GM12873 (cell line): ENCODE results near the gene RMC1.

Experiments used
- TF ChIP-seq, protein P1 (sequence below): IDR thresholded peaks from 2 replicates; pipeline ENCODE4 v1.5.1; 2012; ENCODE audit warnings: low read depth, mild to moderate bottlenecking, moderate library complexity, low read length, control low read depth; ENCODE audit not compliant: insufficient read depth; ENCODE audit errors: missing control alignments

RMC1 gene

DNA sequence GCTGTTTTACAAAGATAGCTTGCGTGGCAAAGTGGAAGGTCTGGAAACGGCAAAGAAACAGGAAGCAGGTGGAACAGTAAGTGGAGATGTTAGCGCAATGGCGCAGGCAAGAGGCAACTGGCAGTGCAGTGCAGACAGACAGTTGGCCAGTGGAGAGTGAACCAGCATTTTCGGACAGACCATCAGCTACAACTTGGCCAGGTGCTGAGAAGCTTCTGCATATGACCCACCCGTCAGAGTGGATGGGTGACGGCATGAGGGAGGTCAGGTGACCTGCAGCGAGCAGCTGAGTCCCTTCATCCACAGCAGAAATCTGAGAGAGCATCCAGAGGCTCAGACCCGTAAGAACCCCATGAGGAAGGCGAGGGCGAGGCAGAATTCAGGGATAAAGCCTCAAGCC, 49.2 kb downstream of the RMC1 start:
- TF ChIP-seq, protein P1, sequence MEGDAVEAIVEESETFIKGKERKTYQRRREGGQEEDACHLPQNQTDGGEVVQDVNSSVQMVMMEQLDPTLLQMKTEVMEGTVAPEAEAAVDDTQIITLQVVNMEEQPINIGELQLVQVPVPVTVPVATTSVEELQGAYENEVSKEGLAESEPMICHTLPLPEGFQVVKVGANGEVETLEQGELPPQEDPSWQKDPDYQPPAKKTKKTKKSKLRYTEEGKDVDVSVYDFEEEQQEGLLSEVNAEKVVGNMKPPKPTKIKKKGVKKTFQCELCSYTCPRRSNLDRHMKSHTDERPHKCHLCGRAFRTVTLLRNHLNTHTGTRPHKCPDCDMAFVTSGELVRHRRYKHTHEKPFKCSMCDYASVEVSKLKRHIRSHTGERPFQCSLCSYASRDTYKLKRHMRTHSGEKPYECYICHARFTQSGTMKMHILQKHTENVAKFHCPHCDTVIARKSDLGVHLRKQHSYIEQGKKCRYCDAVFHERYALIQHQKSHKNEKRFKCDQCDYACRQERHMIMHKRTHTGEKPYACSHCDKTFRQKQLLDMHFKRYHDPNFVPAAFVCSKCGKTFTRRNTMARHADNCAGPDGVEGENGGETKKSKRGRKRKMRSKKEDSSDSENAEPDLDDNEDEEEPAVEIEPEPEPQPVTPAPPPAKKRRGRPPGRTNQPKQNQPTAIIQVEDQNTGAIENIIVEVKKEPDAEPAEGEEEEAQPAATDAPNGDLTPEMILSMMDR: no peak

DNA sequence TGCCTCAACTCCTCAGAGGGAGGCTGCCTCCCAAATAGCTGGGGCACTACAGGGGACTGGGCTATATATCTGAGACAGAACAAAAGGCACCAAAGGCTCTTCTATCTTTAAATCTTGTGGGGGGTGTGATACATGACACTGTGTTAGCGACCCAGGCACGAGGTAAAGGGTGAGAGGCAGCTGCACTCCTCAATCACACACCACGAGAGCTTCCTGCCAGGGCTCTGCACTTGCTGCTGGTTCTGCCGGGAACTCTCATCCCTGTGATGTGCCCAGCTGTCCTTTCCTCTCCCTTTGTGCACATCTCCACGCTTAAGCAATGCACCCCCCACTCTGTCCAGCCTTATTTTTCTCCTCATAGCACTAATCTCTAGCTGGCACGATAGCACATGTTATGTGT, 50.6 kb downstream of the RMC1 start:
- TF ChIP-seq, protein P1: no peak

DNA sequence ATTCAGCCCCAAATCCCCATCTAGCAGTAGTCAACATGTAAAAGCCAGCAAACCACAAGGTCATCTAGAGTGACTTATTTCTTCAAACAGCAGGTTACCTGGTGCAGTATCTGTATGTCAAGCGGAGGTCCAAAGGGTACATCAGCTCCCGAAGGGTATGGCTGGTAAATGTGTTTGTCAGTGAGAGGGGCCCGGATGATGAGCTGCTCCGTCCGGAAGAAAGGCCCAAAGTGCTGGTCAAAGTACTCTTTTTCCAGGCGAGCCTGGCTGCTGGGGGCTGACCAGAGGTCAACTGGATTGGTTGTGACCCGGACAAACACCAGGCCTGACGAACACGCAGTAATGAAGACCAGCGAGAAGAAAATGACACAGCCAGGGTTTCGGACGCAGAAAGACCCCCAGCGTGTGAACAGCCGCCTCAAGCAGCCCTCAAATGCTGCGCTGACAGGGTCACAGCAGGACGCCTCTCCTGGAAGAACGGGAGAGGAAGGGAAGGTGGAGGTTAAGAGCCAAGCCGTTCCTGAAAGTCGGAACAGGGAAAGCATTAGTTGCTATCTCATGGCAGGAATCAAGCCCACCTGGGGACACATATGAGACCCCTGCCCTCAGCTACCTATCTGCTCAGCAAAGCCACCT, 53.0 kb downstream of the RMC1 start:
- TF ChIP-seq, protein P1: no peak

DNA sequence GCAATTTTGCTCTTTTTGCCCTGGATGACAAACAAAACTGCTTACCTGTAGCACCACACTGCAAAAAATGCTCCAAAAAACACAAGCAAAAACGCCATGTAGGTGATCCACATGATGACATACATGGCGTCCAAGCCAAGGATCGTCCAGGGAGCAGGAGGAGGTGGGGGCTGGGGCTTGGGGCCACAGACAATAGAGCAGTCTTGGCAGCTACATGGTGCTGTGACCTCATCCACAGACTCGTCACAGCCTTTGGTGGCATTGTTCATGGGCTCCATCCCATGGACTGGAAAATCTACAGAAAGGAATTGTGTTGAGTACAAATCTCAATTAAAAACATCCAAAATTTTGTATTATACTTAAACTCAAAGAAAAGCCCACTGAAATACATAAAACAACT, 56.9 kb downstream of the RMC1 start:
- TF ChIP-seq, protein P1: no peak

DNA sequence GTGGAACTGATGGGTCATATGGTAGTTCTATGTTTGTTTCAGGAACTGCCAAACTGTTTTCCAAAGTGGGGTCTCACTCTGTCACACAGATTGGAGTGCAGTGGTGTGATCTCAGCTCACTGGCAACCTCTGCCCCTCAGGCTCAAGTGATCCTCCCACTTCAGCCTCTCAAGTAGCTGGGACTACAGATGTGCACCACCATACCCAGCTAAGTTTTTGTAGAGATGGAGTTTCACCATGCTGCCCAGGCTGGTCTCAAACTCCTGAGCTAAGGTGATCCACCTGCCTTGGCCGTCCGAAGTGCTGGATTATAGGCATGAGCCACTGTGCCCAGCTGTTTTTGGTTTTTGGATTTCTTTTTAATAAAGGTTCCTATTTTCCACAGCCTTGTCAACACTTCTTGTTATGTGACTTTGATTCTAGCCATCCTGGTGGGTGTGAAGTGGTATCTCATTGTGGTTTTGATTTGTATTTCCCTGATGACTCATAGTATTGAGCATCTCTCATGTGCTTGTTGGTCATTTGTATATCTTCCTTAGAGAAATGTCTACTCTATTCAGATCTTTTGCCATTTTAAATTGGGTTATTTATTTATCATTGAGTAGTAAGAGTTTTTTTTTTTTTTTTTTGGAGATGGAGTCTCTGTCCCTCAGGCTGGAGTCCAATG, 60.2 kb downstream of the RMC1 start:
- TF ChIP-seq, protein P1: no peak

GRCh38 chr18:23565916-23566547, 62.7 kb downstream of the RMC1 start:
- TF ChIP-seq, protein P1: no peak

DNA sequence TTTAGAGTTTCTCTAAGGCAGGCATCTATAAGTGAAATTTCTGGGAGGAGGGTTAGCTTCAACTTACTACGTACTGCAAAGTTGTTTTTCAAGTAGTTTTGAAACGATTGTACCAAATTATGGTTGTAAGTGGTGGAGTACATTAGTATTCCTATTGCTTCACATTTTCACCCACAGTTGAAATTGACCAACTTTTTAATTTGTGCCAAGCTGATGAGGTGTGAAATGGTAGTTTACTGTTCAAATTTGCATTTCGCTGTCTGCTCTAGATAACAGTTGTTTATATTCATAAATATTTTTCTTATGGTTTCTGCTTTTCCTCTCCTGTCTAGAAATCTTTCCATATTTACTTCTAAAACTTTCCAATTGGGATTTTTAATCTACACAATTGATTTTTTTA, 64.4 kb downstream of the RMC1 start:
- TF ChIP-seq, protein P1: no peak
